GM23338 (cell line): ENCODE data around the gene TSHZ2. TPM values are rescaled to one million over a fixed set of nuclear protein-coding genes. Genes with fewer than 3 reads are reported as not detected.

ENCODE experiments used
- ATAC-seq: fragments of 200-7000 bp; cut with Tn5 transposase; 3 replicates; pipeline ENCODE4 v1.9.1; 2020
- DNase-seq: peaks from one replicate; pipeline ENCODE4 v3.0.0-alpha.2; 2015; ENCODE audit warnings: low spot score
- H2AFZ ChIP-seq: fragments of 200-600 bp; sonication (generic); 2 replicates; pipeline ENCODE4 v1.8.0; 2016; ENCODE audit warnings: antibody characterized with exemption, mild to moderate bottlenecking, moderate library complexity
- H3F3A ChIP-seq: fragments of 200-600 bp; sonication (generic); replicated peaks from 2 replicates; pipeline ENCODE4 v1.8.0; 2017; ENCODE audit warnings: antibody characterized with exemption, mixed run types, low read depth
- H3K27ac ChIP-seq: fragments of 200-600 bp; sonication (generic); 2 replicates; pipeline ENCODE4 v1.6.1; 2016; ENCODE audit warnings: low read depth
- H3K27me3 ChIP-seq: fragments of 200-600 bp; sonication (generic); 2 replicates; pipeline ENCODE4 v1.8.0; 2016; ENCODE audit warnings: mild to moderate bottlenecking, mixed run types, moderate library complexity; ENCODE audit not compliant: insufficient read depth
- H3K36me3 ChIP-seq: fragments of 200-600 bp; sonication (generic); 2 replicates; pipeline ENCODE4 v1.8.0; 2016; ENCODE audit warnings: mild to moderate bottlenecking; ENCODE audit not compliant: insufficient read depth
- H3K4me1 ChIP-seq: fragments of 200-600 bp; sonication (generic); 2 replicates; pipeline ENCODE4 v1.8.0; 2016; ENCODE audit warnings: mild to moderate bottlenecking, moderate library complexity; ENCODE audit not compliant: insufficient read depth
- H3K4me2 ChIP-seq: fragments of 200-600 bp; sonication (generic); 2 replicates; pipeline ENCODE4 v1.7.1; 2017; ENCODE audit warnings: mixed run types
- H3K4me3 ChIP-seq: fragments of 200-600 bp; sonication (generic); 2 replicates; pipeline ENCODE4 v1.6.1; 2016; ENCODE audit warnings: mixed run types
- H3K79me2 ChIP-seq: fragments of 200-600 bp; sonication (generic); replicated peaks from 2 replicates; pipeline ENCODE4 v1.8.0; 2017; ENCODE audit warnings: mild to moderate bottlenecking; ENCODE audit not compliant: insufficient read depth
- H3K9me2 ChIP-seq: fragments of 200-600 bp; sonication (generic); 2 replicates; pipeline ENCODE4 v1.8.0; 2017; ENCODE audit not compliant: insufficient read depth
- H4K20me1 ChIP-seq: fragments of 200-600 bp; sonication (generic); replicated peaks from 2 replicates; pipeline ENCODE4 v1.8.0; 2017; ENCODE audit warnings: mild to moderate bottlenecking; ENCODE audit not compliant: insufficient read depth
- H3K27ac Mint-ChIP-seq: 2 replicates; pipeline ENCODE4 v1.8.0; 2020; ENCODE audit warnings: inconsistent platforms, mild to moderate bottlenecking, moderate library complexity, mixed read lengths
- H3K27me3 Mint-ChIP-seq: 3 replicates; pipeline ENCODE4 v1.8.0; 2022; ENCODE audit warnings: low read depth, mild to moderate bottlenecking, moderate library complexity, mixed read lengths, inconsistent platforms; ENCODE audit not compliant: insufficient read depth, poor library complexity
- H3K36me3 Mint-ChIP-seq: 3 replicates; pipeline ENCODE4 v1.8.0; 2021; ENCODE audit warnings: low read depth, mild to moderate bottlenecking, inconsistent platforms, moderate library complexity, mixed read lengths
- H3K4me1 Mint-ChIP-seq: 3 replicates; pipeline ENCODE4 v1.8.0; 2020; ENCODE audit warnings: mild to moderate bottlenecking, inconsistent platforms, mixed read lengths
- H3K4me3 Mint-ChIP-seq: 3 replicates; pipeline ENCODE4 v1.8.0; 2021; ENCODE audit warnings: moderate library complexity, mild to moderate bottlenecking, inconsistent platforms, mixed read lengths
- H3K9me3 Mint-ChIP-seq: 3 replicates; pipeline ENCODE4 v1.8.0; 2020; ENCODE audit warnings: moderate library complexity, mild to moderate bottlenecking, inconsistent platforms, mixed read lengths
- CREB1 ChIP-seq: fragments of 250-450 bp; sonication (Bioruptor Pico); IDR thresholded peaks from 2 replicates; pipeline ENCODE4 v1.5.0; 2020; ENCODE audit warnings: low read depth, mild to moderate bottlenecking, moderate library complexity
- EZH2 ChIP-seq: fragments of 200-600 bp; sonication (generic); IDR thresholded peaks from one replicate; pipeline ENCODE4 v1.8.0; 2017; ENCODE audit warnings: antibody characterized with exemption, mild to moderate bottlenecking, low read depth; ENCODE audit not compliant: unreplicated experiment
- EZH2phosphoT487 ChIP-seq: fragments of 200-600 bp; sonication (generic); IDR thresholded peaks from one replicate; pipeline ENCODE4 v1.8.1; 2018; ENCODE audit warnings: antibody characterized with exemption; ENCODE audit not compliant: unreplicated experiment
- JUNB ChIP-seq: IDR thresholded peaks from one replicate; pipeline ENCODE4 v1.6.1; 2016; ENCODE audit warnings: antibody characterized with exemption; ENCODE audit not compliant: unreplicated experiment
- NANOG ChIP-seq: IDR thresholded peaks from 2 replicates; pipeline ENCODE4 v1.6.1; 2016; ENCODE audit warnings: antibody characterized with exemption, borderline replicate concordance
- POLR2AphosphoS5 ChIP-seq: IDR thresholded peaks from 2 replicates; pipeline ENCODE4 v1.6.1; 2016; ENCODE audit warnings: antibody characterized with exemption, low read depth
- STAT1 ChIP-seq: IDR thresholded peaks from one replicate; pipeline ENCODE4 v1.6.1; 2016; ENCODE audit warnings: antibody characterized with exemption; ENCODE audit not compliant: unreplicated experiment
- ZNF114 ChIP-seq: fragments of 250-450 bp; sonication (Bioruptor Pico); IDR thresholded peaks from 2 replicates; pipeline ENCODE4 v1.5.0; 2020; ENCODE audit warnings: mild to moderate bottlenecking, moderate library complexity
- ZNF331 ChIP-seq: fragments of 250-450 bp; sonication (Bioruptor Pico); IDR thresholded peaks from 2 replicates; pipeline ENCODE4 v1.5.0; 2020; ENCODE audit warnings: low read depth, mild to moderate bottlenecking, moderate library complexity
- polyA plus RNA-seq: library from polyadenylated mRNA; unstranded; fragments of >200 nt; fragmentation: Nextera tagmentation; extraction: Ambion mirVana; gene quantifications from 2 replicates; pipeline ENCODE4 v1.2.1, GENCODE V29; 2016
- total RNA-seq: library from RNA; depleted of rRNA; stranded (reverse); fragments of >200 nt; shearing (Covaris generic); gene quantifications from 2 replicates; pipeline ENCODE4 v1.2.3, GENCODE V29; 2014
- TF ChIP-seq, protein P1 (sequence below): IDR thresholded peaks from 2 replicates; pipeline ENCODE4 v1.6.1; 2016; ENCODE audit warnings: antibody characterized with exemption
- TF ChIP-seq, protein P2 (sequence below): IDR thresholded peaks from one replicate; pipeline ENCODE4 v1.6.1; 2018; ENCODE audit warnings: antibody characterized with exemption; ENCODE audit not compliant: unreplicated experiment
- TF ChIP-seq, protein P3 (sequence below), 2 experiments: fragments of 200-600 bp in 1 of 2; sonication (generic) in 1 of 2; conservative IDR thresholded peaks; 2 replicates each; pipeline versions ENCODE4 v1.5.1 to v1.6.1; 2016 to 2017; ENCODE audit warnings: antibody characterized with exemption in 2 of 2, low read depth in 2 of 2, mild to moderate bottlenecking in 2 of 2, moderate library complexity in 1 of 2
- TF ChIP-seq, protein P4 (sequence below): fragments of 250-450 bp; sonication (Bioruptor Pico); IDR thresholded peaks from 2 replicates; pipeline ENCODE4 v1.5.0; 2020; ENCODE audit warnings: mild to moderate bottlenecking, moderate library complexity

Gene TSHZ2
- total and polyA plus RNA-seq, 2 experiments from 2014 or later: 0.49 to 1.3 TPM

DNA sequence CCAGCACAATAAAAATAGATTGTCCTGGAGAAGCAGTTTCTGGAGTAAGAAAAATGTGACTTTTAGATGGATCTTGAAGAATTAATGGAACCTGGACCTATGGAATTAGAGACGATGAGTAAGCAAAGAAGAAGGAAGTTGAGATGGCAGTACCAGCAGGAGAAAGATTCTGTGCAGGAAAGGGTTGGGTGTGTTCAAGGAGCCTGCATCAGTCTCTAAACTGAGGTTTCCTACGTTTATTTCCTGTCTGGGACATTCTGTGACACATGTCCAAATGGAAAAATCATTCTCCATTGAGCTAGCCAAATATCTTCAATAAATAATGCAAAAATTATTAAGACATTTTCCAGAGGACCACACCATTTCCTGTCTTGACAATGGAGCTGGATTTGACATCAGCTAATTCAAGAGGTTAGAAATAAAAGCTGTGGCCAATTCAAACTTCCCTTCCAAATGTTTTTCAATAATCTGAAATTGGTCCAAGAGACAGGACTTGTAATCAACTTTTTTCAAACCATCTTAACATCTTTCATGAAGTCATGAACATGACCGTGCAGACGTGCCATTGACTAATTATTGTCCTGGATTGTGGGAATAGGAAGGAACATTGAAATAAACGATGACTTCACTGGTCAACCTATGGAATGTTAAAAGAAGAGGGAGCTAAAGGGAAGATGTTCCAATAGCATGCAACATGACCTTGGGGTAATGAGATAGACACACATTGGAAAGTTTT, 423.2 kb downstream of the TSHZ2 start:
- no peaks in the 10 kb centered on the region for H3K4me1 ChIP-seq
- DNase-seq (no peak), ATAC-seq (no peak)
- Mint-ChIP-seq H3K36me3 (no peaks in the 10 kb centered on the region), H3K27me3 (no peaks in the 10 kb centered on the region), H3K9me3 (no peaks in the 10 kb centered on the region; the same call in 2 of the 3 replicates), H3K4me3 (no peak overlapping the region), H3K4me1 (no peaks in the 10 kb centered on the region), H3K27ac (no peak overlapping the region)
- no peaks in the 10 kb centered on the region for H3K79me2 ChIP-seq
- no peaks in the 10 kb centered on the region for H4K20me1 ChIP-seq
- no peaks in the 10 kb centered on the region for H3K36me3 ChIP-seq
- no peak overlapping the region for H3K27ac ChIP-seq
- no peak overlapping the region; the same call in 1 of the 2 replicates for H2AFZ ChIP-seq
- no peak overlapping the region for H3K4me2 ChIP-seq
- TF ChIP-seq ZNF331 (CRISPR knock-in tag) (no peak), EZH2phosphoT487 (no peak), CREB1 (CRISPR knock-in tag) (no peak), EZH2 (no peak), STAT1 (no peak), ZNF114 (CRISPR knock-in tag) (no peak), JUNB (no peak), NANOG (no peak), POLR2AphosphoS5 (no peak)
- TF ChIP-seq, protein P1, sequence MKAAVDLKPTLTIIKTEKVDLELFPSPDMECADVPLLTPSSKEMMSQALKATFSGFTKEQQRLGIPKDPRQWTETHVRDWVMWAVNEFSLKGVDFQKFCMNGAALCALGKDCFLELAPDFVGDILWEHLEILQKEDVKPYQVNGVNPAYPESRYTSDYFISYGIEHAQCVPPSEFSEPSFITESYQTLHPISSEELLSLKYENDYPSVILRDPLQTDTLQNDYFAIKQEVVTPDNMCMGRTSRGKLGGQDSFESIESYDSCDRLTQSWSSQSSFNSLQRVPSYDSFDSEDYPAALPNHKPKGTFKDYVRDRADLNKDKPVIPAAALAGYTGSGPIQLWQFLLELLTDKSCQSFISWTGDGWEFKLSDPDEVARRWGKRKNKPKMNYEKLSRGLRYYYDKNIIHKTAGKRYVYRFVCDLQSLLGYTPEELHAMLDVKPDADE: no peak
- TF ChIP-seq, protein P2, sequence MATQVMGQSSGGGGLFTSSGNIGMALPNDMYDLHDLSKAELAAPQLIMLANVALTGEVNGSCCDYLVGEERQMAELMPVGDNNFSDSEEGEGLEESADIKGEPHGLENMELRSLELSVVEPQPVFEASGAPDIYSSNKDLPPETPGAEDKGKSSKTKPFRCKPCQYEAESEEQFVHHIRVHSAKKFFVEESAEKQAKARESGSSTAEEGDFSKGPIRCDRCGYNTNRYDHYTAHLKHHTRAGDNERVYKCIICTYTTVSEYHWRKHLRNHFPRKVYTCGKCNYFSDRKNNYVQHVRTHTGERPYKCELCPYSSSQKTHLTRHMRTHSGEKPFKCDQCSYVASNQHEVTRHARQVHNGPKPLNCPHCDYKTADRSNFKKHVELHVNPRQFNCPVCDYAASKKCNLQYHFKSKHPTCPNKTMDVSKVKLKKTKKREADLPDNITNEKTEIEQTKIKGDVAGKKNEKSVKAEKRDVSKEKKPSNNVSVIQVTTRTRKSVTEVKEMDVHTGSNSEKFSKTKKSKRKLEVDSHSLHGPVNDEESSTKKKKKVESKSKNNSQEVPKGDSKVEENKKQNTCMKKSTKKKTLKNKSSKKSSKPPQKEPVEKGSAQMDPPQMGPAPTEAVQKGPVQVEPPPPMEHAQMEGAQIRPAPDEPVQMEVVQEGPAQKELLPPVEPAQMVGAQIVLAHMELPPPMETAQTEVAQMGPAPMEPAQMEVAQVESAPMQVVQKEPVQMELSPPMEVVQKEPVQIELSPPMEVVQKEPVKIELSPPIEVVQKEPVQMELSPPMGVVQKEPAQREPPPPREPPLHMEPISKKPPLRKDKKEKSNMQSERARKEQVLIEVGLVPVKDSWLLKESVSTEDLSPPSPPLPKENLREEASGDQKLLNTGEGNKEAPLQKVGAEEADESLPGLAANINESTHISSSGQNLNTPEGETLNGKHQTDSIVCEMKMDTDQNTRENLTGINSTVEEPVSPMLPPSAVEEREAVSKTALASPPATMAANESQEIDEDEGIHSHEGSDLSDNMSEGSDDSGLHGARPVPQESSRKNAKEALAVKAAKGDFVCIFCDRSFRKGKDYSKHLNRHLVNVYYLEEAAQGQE: no peak
- TF ChIP-seq, protein P3, sequence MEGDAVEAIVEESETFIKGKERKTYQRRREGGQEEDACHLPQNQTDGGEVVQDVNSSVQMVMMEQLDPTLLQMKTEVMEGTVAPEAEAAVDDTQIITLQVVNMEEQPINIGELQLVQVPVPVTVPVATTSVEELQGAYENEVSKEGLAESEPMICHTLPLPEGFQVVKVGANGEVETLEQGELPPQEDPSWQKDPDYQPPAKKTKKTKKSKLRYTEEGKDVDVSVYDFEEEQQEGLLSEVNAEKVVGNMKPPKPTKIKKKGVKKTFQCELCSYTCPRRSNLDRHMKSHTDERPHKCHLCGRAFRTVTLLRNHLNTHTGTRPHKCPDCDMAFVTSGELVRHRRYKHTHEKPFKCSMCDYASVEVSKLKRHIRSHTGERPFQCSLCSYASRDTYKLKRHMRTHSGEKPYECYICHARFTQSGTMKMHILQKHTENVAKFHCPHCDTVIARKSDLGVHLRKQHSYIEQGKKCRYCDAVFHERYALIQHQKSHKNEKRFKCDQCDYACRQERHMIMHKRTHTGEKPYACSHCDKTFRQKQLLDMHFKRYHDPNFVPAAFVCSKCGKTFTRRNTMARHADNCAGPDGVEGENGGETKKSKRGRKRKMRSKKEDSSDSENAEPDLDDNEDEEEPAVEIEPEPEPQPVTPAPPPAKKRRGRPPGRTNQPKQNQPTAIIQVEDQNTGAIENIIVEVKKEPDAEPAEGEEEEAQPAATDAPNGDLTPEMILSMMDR (conservative IDR thresholded peaks at IDR 0.05; ENCODE audit: low read depth in 2 of 2): no peak
- TF ChIP-seq, protein P4, sequence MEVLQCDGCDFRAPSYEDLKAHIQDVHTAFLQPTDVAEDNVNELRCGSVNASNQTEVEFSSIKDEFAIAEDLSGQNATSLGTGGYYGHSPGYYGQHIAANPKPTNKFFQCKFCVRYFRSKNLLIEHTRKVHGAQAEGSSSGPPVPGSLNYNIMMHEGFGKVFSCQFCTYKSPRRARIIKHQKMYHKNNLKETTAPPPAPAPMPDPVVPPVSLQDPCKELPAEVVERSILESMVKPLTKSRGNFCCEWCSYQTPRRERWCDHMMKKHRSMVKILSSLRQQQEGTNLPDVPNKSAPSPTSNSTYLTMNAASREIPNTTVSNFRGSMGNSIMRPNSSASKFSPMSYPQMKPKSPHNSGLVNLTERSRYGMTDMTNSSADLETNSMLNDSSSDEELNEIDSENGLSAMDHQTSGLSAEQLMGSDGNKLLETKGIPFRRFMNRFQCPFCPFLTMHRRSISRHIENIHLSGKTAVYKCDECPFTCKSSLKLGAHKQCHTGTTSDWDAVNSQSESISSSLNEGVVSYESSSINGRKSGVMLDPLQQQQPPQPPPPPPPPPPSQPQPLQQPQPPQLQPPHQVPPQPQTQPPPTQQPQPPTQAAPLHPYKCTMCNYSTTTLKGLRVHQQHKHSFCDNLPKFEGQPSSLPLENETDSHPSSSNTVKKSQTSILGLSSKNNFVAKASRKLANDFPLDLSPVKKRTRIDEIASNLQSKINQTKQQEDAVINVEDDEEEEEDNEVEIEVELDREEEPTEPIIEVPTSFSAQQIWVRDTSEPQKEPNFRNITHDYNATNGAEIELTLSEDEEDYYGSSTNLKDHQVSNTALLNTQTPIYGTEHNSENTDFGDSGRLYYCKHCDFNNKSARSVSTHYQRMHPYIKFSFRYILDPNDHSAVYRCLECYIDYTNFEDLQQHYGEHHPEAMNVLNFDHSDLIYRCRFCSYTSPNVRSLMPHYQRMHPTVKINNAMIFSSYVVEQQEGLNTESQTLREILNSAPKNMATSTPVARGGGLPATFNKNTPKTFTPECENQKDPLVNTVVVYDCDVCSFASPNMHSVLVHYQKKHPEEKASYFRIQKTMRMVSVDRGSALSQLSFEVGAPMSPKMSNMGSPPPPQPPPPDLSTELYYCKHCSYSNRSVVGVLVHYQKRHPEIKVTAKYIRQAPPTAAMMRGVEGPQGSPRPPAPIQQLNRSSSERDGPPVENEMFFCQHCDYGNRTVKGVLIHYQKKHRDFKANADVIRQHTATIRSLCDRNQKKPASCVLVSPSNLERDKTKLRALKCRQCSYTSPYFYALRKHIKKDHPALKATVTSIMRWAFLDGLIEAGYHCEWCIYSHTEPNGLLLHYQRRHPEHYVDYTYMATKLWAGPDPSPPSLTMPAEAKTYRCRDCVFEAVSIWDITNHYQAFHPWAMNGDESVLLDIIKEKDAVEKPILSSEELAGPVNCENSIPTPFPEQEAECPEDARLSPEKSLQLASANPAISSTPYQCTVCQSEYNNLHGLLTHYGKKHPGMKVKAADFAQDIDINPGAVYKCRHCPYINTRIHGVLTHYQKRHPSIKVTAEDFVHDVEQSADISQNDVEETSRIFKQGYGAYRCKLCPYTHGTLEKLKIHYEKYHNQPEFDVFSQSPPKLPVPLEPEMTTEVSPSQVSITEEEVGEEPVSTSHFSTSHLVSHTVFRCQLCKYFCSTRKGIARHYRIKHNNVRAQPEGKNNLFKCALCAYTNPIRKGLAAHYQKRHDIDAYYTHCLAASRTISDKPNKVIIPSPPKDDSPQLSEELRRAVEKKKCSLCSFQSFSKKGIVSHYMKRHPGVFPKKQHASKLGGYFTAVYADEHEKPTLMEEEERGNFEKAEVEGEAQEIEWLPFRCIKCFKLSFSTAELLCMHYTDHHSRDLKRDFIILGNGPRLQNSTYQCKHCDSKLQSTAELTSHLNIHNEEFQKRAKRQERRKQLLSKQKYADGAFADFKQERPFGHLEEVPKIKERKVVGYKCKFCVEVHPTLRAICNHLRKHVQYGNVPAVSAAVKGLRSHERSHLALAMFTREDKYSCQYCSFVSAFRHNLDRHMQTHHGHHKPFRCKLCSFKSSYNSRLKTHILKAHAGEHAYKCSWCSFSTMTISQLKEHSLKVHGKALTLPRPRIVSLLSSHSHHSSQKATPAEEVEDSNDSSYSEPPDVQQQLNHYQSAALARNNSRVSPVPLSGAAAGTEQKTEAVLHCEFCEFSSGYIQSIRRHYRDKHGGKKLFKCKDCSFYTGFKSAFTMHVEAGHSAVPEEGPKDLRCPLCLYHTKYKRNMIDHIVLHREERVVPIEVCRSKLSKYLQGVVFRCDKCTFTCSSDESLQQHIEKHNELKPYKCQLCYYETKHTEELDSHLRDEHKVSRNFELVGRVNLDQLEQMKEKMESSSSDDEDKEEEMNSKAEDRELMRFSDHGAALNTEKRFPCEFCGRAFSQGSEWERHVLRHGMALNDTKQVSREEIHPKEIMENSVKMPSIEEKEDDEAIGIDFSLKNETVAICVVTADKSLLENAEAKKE (CRISPR knock-in tag): no peak
- peaks cover 7% of the 10 kb centered on the region; the same call in 1 of the 2 replicates for H3K9me2 ChIP-seq
- no peak overlapping the region for H3K4me3 ChIP-seq
- no peaks in the 10 kb centered on the region for H3K27me3 ChIP-seq
- no peaks in the 10 kb centered on the region for H3F3A ChIP-seq
